H9 (cell line): Measurements from ENCODE around the gene CCL16. TPM values are rescaled to one million over a fixed set of nuclear protein-coding genes. Genes with fewer than 3 reads are reported as not detected.
"Not testable (repeated sequence)": the region's sequence is repeated elsewhere in the genome, so short reads cannot be mapped to it uniquely, and the experiment has no call there.

Experiments used
- DNase-seq: peaks from one replicate; pipeline ENCODE4 v3.0.0-alpha.2; 2017
- H2AFZ ChIP-seq: one replicate; pipeline ENCODE4 v1.6.1; 2013; ENCODE audit warnings: mild to moderate bottlenecking, low read length, control low read depth, moderate library complexity
- H2AK5ac ChIP-seq: 2 replicates; pipeline ENCODE4 v1.6.1; 2013; ENCODE audit warnings: low read length, control low read depth, mixed read lengths; ENCODE audit not compliant: insufficient read length
- H2BK120ac ChIP-seq: one replicate; pipeline ENCODE4 v1.6.1; 2013; ENCODE audit warnings: low read depth, mild to moderate bottlenecking, low read length, control low read depth, inconsistent platforms; ENCODE audit not compliant: poor library complexity, severe bottlenecking
- H2BK12ac ChIP-seq: 2 replicates; pipeline ENCODE4 v1.6.1; 2013; ENCODE audit warnings: low read length, control low read depth, mixed read lengths, low read depth; ENCODE audit not compliant: insufficient read length
- H2BK15ac ChIP-seq: 2 replicates; pipeline ENCODE4 v1.6.1; 2013; ENCODE audit warnings: low read depth, low read length, control low read depth
- H2BK20ac ChIP-seq: one replicate; pipeline ENCODE4 v1.6.1; 2013; ENCODE audit warnings: low read depth, mild to moderate bottlenecking, low read length, control low read depth, inconsistent platforms; ENCODE audit not compliant: poor library complexity, severe bottlenecking
- H2BK5ac ChIP-seq: 2 replicates; pipeline ENCODE4 v1.6.1; 2013; ENCODE audit warnings: low read length, control low read depth, mixed read lengths; ENCODE audit not compliant: insufficient read length
- H3K14ac ChIP-seq: 2 replicates; pipeline ENCODE4 v1.6.1; 2013; ENCODE audit warnings: low read length, control low read depth; ENCODE audit not compliant: insufficient read depth
- H3K18ac ChIP-seq: 2 replicates; pipeline ENCODE4 v1.6.1; 2013; ENCODE audit warnings: low read depth, mild to moderate bottlenecking, mixed read lengths, low read length, control low read depth; ENCODE audit not compliant: insufficient read length
- H3K23ac ChIP-seq: 2 replicates; pipeline ENCODE4 v1.6.1; 2013; ENCODE audit warnings: low read length, control low read depth, mixed read lengths, low read depth; ENCODE audit not compliant: insufficient read length
- H3K23me2 ChIP-seq: 2 replicates; pipeline ENCODE4 v1.6.1; 2013; ENCODE audit warnings: low read depth, mild to moderate bottlenecking, mixed read lengths, low read length, control low read depth; ENCODE audit not compliant: insufficient read length, poor library complexity, severe bottlenecking
- H3K27ac ChIP-seq: 2 replicates; pipeline ENCODE4 v1.5.1; 2013; ENCODE audit warnings: low read length, control low read depth, mixed read lengths, low read depth; ENCODE audit not compliant: insufficient read length
- H3K27me3 ChIP-seq: 2 replicates; pipeline ENCODE4 v1.6.1; 2013; ENCODE audit warnings: low read length, control low read depth, inconsistent platforms; ENCODE audit not compliant: insufficient read depth
- H3K4ac ChIP-seq: 2 replicates; pipeline ENCODE4 v1.6.1; 2013; ENCODE audit warnings: low read depth, mild to moderate bottlenecking, control low read depth, inconsistent platforms, low read length, moderate library complexity
- H3K4me1 ChIP-seq: 2 replicates; pipeline ENCODE4 v1.6.1; 2013; ENCODE audit warnings: low read length, control low read depth, inconsistent platforms; ENCODE audit not compliant: insufficient read depth
- H3K4me2 ChIP-seq: 2 replicates; pipeline ENCODE4 v1.6.1; 2013; ENCODE audit warnings: low read length, control low read depth, mixed read lengths; ENCODE audit not compliant: insufficient read length, insufficient read depth
- H3K56ac ChIP-seq: 2 replicates; pipeline ENCODE4 v1.6.1; 2013; ENCODE audit warnings: low read depth, mild to moderate bottlenecking, mixed read lengths, low read length, control low read depth; ENCODE audit not compliant: insufficient read length
- H3K79me1 ChIP-seq: 2 replicates; pipeline ENCODE4 v1.6.1; 2013; ENCODE audit warnings: low read depth, mild to moderate bottlenecking, moderate library complexity, low read length, control low read depth, inconsistent platforms; ENCODE audit not compliant: insufficient read depth, poor library complexity, severe bottlenecking
- H3K79me2 ChIP-seq: 2 replicates; pipeline ENCODE4 v1.6.1; 2013; ENCODE audit warnings: low read length, control low read depth, inconsistent platforms; ENCODE audit not compliant: insufficient read depth
- H3K9ac ChIP-seq: 2 replicates; pipeline ENCODE4 v1.6.1; 2013; ENCODE audit warnings: low read length, control low read depth, mixed read lengths; ENCODE audit not compliant: insufficient read length; ENCODE audit errors: extremely low read depth
- H3K9me3 ChIP-seq: one replicate; pipeline ENCODE4 v1.6.1; 2013; ENCODE audit warnings: low read depth, low read length, inconsistent platforms; ENCODE audit not compliant: control insufficient read depth
- H3T11ph ChIP-seq: one replicate; pipeline ENCODE4 v1.6.1; 2013; ENCODE audit warnings: mild to moderate bottlenecking, low read length, control low read depth, inconsistent platforms
- H4K20me1 ChIP-seq: one replicate; pipeline ENCODE4 v1.6.1; 2013; ENCODE audit not compliant: control insufficient read depth, insufficient read length, insufficient read depth
- H4K5ac ChIP-seq: 2 replicates; pipeline ENCODE4 v1.6.1; 2013; ENCODE audit warnings: low read depth, mild to moderate bottlenecking, mixed read lengths, low read length, control low read depth; ENCODE audit not compliant: insufficient read length
- H4K8ac ChIP-seq: replicated peaks from 2 replicates; pipeline ENCODE4 v1.6.1; 2013; ENCODE audit warnings: low read length, control low read depth, mixed read lengths, low read depth; ENCODE audit not compliant: insufficient read length
- H4K91ac ChIP-seq: 2 replicates; pipeline ENCODE4 v1.6.1; 2013; ENCODE audit warnings: low read depth, mild to moderate bottlenecking, moderate library complexity, mixed read lengths, low read length, control low read depth; ENCODE audit not compliant: insufficient read length
- H3K27ac Mint-ChIP-seq, 3 experiments: 2 replicates in 2 of 3; 3 replicates in 1 of 3; pipeline ENCODE4 v1.8.0; 2020 to 2021; ENCODE audit warnings: mixed read lengths in 3 of 3, mild to moderate bottlenecking in 1 of 3, moderate library complexity in 1 of 3
- H3K27me3 Mint-ChIP-seq: 2 replicates; pipeline ENCODE4 v1.8.0; 2021; ENCODE audit warnings: low read depth, mild to moderate bottlenecking, moderate library complexity, mixed read lengths
- H3K36me3 Mint-ChIP-seq, 3 experiments: 2 replicates in 2 of 3; 3 replicates in 1 of 3; pipeline ENCODE4 v1.8.0; 2020 to 2021; ENCODE audit warnings: low read depth in 3 of 3, mixed read lengths in 3 of 3; ENCODE audit not compliant: insufficient read depth in 1 of 3
- H3K4me1 Mint-ChIP-seq, 2 experiments: 2 replicates each; pipeline ENCODE4 v1.8.0; 2020; ENCODE audit warnings: mixed read lengths in 2 of 2
- H3K4me3 Mint-ChIP-seq, 2 experiments: 2 replicates in 1 of 2; 3 replicates in 1 of 2; pipeline ENCODE4 v1.8.0; 2020 to 2021; ENCODE audit warnings: mild to moderate bottlenecking in 2 of 2, mixed read lengths in 2 of 2, moderate library complexity in 1 of 2
- H3K9me3 Mint-ChIP-seq, 2 experiments: 2 replicates in 1 of 2; 3 replicates in 1 of 2; pipeline ENCODE4 v1.8.0; 2020; ENCODE audit warnings: mild to moderate bottlenecking in 2 of 2, mixed read lengths in 2 of 2, moderate library complexity in 1 of 2
- WGBS: extraction: QIAGEN DNeasy Blood & Tissue Kit; methylation state at CpG from one replicate; pipeline ENCODE4 v1.1.7; 2013; ENCODE audit warnings: missing lambda C conversion rate, low lambda C conversion rate, mixed read lengths; ENCODE audit not compliant: insufficient read length; ENCODE audit errors: extremely low coverage; 5-methylcytosine and 5-hydroxymethylcytosine counted together
- total RNA-seq: library from RNA; stranded (reverse); gene quantifications from 2 replicates; pipeline ENCODE4 v1.2.1, GENCODE V29; 2021
- TF ChIP-seq, protein P1 (sequence below): fragments of 200-600 bp; sonication (generic); conservative IDR thresholded peaks from 3 replicates; pipeline ENCODE4 v1.8.0; 2021; ENCODE audit warnings: antibody characterized with exemption, mild to moderate bottlenecking

The CCL16 gene
- total RNA-seq, 1 experiment from 2014 or later = not detected

DNA sequence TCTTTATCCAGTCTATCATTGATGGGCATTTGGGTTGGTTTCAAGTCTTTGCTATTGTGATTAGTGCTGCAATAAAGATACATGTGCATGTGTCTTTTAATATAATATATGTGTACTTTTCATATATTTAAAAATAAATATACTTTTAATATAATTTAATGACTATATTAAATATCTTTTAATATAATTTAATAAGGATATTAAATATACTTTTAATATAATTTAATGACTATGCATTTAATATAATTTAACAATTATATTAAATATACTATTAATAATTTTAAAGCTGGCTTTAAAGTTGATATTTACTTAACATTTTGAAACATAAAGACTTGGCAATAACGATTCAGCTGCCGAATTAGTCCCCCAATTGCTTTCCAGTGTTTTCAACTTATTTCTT, 35.3 kb upstream of the CCL16 start:
- H3K56ac ChIP-seq = no peak overlapping the region

DNA sequence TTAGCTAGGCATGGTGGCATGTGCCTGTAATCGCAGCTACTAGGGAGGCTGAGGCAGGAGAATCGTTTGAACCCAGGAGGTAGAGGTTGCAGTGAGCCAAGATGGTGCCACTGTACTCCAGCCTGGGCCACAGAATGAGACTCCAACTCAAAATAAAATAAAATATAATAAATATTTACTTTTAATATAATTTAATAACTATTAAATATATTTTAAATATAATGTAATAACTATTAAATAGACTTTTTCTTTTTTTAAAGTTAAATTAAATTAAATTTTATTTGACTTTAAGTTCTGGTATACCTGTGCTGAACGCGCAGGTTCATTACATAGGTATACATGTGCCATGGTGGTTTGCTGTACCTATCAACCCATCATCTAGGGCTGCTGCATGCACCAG, 34.6 kb upstream of the CCL16 start:
- H3K27me3 Mint-ChIP-seq = peaks cover 28% of the 10 kb centered on the region

More for the DNA sequence above, 35.3 kb upstream of the CCL16 start:
- Histone ChIP-seq H3K18ac (no peak overlapping the region), H2BK5ac (no peak overlapping the region), H2BK12ac (no peak overlapping the region), H2AK5ac (no peak overlapping the region), H4K5ac (no peak overlapping the region), H3K23me2 (no peaks in the 10 kb centered on the region), H2AFZ (no peak overlapping the region), H3K4me2 (no peak overlapping the region), H2BK15ac (no peak overlapping the region), H3K27ac (no peak overlapping the region), H3T11ph (no peak overlapping the region), H4K20me1 (no peaks in the 10 kb centered on the region), H4K8ac (no peak overlapping the region), H3K23ac (no peak overlapping the region), H3K9me3 (no peaks in the 10 kb centered on the region), H3K27me3 (no peaks in the 10 kb centered on the region), H4K91ac (no peak overlapping the region), H3K14ac (no peak overlapping the region), H3K79me2 (no peaks in the 10 kb centered on the region), H3K4me1 (no peaks in the 10 kb centered on the region), H3K9ac (no peak overlapping the region), H3K4ac (no peak overlapping the region), H2BK120ac (no peak overlapping the region), H2BK20ac (no peak overlapping the region), H3K79me1 (no peaks in the 10 kb centered on the region)
- H3K9me3 Mint-ChIP-seq = peaks cover 20 to 24% of the 10 kb centered on the region in 2 experiments; a peak in 4 of 5 replicates
- no peaks in the 10 kb centered on the region for H3K4me1 Mint-ChIP-seq
- H3K4me3 Mint-ChIP-seq = no peak overlapping the region
- H3K27ac Mint-ChIP-seq = no peak overlapping the region
- peaks cover 32% of the 10 kb centered on the region for H3K27me3 Mint-ChIP-seq
- no peak for DNase-seq
- TF ChIP-seq, protein P1, sequence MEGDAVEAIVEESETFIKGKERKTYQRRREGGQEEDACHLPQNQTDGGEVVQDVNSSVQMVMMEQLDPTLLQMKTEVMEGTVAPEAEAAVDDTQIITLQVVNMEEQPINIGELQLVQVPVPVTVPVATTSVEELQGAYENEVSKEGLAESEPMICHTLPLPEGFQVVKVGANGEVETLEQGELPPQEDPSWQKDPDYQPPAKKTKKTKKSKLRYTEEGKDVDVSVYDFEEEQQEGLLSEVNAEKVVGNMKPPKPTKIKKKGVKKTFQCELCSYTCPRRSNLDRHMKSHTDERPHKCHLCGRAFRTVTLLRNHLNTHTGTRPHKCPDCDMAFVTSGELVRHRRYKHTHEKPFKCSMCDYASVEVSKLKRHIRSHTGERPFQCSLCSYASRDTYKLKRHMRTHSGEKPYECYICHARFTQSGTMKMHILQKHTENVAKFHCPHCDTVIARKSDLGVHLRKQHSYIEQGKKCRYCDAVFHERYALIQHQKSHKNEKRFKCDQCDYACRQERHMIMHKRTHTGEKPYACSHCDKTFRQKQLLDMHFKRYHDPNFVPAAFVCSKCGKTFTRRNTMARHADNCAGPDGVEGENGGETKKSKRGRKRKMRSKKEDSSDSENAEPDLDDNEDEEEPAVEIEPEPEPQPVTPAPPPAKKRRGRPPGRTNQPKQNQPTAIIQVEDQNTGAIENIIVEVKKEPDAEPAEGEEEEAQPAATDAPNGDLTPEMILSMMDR = no peak
- peaks cover 0 to 2% (median 0%) of the 10 kb centered on the region in 3 experiments; a peak in 1 of 7 replicates for H3K36me3 Mint-ChIP-seq
- WGBS = no CpG with 5 or more reads among the region's 2 CpGs

More for the DNA sequence above, 34.6 kb upstream of the CCL16 start:
- H3K4me1 Mint-ChIP-seq, H4K20me1 ChIP-seq, H3K4me3 Mint-ChIP-seq, H4K91ac ChIP-seq, H2AFZ ChIP-seq, H2BK15ac ChIP-seq, H4K5ac ChIP-seq, H3K4me1 ChIP-seq, H3K79me2 ChIP-seq, H3K14ac ChIP-seq, H3K27me3 ChIP-seq, H2BK5ac ChIP-seq, H2BK120ac ChIP-seq, H3K9ac ChIP-seq, H3K56ac ChIP-seq, H3K4me2 ChIP-seq, H3T11ph ChIP-seq, H3K18ac ChIP-seq, H3K36me3 Mint-ChIP-seq, H3K23ac ChIP-seq, H3K27ac ChIP-seq, H4K8ac ChIP-seq, H3K9me3 ChIP-seq, H3K4ac ChIP-seq, H2BK20ac ChIP-seq, H3K27ac Mint-ChIP-seq, H2BK12ac ChIP-seq, DNase-seq, H3K79me1 ChIP-seq, H3K23me2 ChIP-seq, H2AK5ac ChIP-seq: not testable (repeated sequence)
- no CpG with 5 or more reads among the region's 4 CpGs for WGBS
- H3K9me3 Mint-ChIP-seq = peaks cover 26 to 28% of the 10 kb centered on the region in 2 experiments; a peak in 4 of 5 replicates
